Cardiac atrium fibroblast (primary cell): ENCODE data around the gene MYPOP. TPM values are rescaled to one million over a fixed set of nuclear protein-coding genes. Genes with fewer than 3 reads are reported as not detected.

Experiments used
- total RNA-seq: library from RNA; depleted of rRNA; stranded (reverse); fragments of >200 nt; gene quantifications from 2 replicates; pipeline ENCODE4 v1.2.3, GENCODE V29; 2015

The MYPOP gene, protein sequence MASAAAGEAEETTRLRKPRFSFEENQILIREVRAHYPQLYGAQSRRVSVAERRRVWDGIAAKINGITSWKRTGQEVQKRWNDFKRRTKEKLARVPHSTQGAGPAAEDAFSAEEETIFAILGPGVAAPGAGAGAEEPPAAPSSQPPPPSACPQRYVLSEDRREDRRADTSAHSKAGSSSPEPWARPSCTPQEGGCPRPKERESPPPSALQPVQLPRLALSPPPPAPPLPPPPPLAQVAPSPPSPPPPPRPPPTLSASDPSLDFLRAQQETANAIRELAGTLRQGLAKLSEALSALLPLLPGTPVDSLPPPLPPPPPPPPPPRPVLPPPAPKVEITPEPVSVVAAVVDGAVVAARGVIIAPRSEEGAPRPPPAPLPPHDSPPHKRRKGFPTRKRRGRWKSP
- 1.6 and 2.1 TPM in 2 replicates for total RNA-seq

DNA sequence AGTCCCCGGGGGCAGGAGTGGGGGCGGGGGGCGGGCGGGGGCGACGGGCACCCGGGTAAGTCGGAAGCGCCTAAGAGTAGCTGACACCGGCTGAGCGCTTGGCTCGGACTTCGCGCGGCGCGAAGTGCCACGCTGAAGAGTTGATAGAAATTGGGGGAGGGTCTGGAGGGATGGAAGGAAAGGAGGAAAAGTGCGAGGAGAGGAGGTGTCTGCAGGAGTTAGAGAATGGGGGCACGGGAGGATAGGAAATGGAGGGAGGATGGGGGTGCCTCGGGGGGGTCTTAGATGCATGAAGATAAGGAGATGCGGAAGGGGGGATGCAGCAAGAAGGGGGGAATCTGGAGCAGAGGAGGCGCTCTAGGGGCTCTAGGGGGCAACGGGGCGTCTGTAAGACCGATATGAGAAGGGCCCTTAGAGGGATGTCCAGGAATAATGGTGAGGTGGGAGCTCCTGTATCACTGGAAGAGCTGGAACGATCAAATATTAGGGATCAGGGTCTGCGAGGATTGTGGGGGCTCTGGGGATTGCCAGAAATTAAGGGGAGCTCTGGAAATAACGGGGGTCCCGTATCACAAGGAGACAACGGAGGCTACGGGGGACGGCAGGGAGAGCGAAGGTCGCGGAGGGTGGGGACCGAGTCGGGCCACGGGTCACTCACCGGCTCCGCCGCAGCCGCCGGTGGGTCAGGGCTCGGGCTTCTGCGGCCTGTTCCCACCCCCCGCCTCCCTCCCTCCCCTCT, at the start of gene MYPOP:
MYPOP (minus strand) TSS at position 702 of the 739 bp plus-strand sequence. CDS start 840 bp downstream, outside the sequence.

DNA sequence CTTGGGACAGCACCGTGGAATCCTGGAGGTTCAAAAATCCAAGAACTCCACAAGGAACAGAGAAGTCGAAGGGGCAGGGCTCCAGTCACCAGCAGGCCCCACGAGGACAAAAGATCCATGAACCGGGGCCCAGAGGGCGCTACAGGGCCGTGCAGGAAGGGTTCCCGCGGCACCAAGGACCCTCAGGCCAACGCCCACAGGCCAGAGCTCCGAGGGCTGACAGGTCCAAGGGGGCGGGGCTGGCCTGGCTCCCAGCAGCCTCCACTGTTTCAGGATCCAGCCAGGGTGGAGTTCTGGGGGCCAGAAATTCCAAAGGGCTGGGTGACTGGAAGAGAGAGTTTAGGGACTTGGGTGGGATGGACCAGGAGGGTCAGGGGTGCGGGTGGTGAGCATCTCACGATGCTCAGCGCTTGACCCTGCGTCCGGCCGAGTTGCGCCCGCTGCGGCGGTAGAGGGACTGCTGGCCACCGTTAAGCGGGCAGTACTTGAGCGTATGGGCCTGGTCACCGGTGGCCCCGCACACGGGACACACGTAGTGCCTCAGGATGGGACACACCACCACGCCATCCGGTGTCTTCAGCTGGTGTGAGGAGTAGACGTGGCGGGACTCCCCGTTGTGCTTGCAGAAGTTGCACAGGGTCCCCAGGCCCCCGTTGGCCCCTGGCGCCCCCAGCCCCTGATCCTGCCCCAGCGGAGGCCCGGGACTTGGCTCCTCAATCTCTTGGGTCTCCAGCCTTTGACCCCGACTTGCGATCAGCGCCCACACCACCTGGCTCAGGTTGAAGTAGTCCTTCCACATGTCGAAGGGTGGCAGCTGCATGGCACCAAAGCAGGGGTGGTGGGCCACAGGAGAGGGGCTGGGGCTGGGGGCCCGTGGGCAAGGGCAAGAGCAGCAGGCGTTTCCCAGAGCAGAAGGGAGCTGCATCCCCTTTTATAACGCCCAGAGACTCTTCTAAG, 11.7 kb upstream of the MYPOP start, which contains the start of gene NANOS2:
NANOS2 (minus strand) TSS at position 905 of the 957 bp plus-strand sequence; CDS start at position 820, 85 bp downstream.

DNA sequence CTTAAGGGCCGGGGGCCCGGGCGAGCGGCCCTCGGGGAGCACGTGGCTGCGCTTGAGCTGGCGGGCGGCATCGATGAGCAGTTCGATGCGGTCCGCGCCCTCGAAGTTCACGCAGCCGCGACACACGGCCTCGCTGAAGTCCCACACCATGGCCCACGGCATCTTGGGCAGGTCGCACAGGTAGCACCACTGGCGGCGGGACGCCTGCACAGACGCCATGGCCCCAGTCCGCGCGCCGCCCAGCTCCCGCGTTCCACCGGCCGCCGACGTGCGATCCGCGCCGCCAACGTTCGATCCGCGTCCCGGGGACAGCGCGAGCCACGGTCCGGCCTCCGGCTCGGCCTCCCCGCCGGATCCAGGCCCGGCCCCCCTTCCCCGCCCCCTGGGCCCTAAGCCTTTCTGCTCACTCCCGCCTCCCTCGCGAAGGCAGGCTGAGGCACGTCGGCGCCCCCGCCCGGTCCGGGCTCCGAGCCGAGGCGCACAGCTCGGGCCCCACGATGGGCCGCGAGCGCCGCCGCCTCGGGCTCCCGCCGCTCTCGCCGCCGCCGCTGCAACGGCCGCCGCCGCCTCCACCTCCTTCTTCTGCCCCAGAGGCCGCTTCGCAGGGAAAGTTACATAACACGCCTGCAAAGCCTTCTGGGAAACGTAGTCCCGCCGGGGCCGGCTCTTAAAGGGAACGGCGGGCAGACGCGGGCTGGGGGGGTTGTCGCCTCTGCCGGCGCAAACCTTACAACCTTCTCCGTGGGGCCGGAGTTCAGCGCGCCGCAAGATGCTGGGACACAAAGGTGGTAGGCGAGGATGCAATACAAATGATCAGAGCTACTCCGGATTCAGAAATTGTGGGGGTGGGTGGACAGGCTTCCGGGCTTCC, 16.6 kb downstream of the MYPOP start, which contains the start of gene IRF2BP1:
IRF2BP1 (minus strand) TSS at position 586 of the 871 bp plus-strand sequence; CDS start at position 219, 367 bp downstream.

DNA sequence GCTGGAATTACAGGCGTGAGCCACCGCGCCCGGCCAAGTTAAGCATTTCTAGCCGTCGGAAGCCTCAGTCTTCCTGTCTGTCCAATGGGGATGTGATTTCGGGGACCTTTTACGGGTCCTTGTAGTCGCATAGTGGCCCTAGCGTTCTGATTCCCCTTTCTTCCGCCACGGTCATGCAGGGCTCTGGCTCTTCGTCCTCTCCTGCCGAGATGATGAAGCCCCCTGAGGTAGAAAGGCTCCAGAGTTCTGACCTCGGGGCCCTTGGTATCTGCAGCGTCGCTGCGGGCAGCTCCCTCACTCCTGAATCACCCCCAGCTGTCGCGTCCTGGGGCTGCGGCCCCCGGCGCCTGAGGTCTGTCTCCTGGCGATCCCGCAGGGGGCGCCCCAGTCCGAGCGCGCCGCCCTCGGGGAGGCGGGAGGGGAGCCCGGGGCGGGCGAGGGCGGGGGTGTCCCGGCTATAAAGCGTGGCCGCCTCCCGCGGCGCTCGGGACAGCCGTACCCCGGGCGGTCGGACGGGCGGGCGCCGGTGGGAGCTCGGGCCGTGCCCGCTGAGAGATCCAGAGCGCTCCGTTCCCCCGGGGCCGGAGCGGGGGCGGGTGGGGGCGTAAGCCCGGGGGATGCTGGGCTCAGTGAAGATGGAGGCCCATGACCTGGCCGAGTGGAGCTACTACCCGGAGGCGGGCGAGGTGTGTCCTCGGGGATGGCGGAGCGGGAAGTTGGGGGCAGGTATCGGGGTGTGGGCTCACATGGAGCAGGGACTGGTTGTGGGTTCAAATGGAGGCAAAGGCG, 38.4 kb downstream of the MYPOP start, which contains the start of gene FOXA3:
FOXA3 (plus strand) TSS at position 487 of the 789 bp plus-strand sequence; CDS start at position 618, 131 bp downstream.

DNA sequence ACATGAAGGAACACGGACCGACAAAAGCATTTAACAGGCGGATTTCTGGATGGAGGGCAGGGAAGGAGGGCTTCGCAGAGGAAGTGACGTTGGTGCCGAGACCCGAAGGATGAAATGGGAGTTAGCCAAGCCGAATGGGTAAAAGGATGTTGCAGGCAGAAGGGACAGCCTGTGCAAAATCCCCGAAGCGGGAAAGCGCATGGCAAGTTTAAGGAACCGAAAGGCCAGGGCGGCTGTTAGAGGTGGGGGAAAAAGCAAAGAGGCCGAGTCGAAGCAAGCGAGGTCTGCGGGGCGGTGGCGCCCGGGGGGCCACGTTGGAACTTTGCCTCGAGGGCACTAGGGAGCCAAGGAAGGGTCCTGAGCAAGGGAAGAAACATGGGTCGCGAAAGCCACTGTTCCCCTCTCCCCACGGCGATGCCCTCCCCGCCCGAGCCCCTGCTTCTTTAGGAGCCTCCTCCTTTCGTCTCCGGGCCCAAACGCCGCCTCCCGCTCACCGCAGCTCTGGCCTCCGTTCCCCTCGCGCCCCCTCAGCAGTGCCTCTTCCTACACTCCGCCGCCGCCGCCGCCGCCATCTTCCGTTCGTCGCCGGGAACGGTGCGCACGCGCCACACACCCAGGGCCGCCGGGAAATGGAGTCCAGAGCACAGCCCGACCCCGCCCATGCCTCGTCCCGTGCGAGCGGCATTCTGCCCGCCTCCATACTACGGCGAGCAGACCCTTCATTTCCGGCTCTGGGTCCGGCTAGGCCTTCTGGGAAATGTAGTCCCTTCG, 39.7 kb downstream of the MYPOP start, which contains the start of gene SYMPK:
SYMPK (minus strand) TSS at position 584 of the 771 bp plus-strand sequence. CDS start 8,652 bp downstream, outside the sequence.

Other genes with a start within 250 kb of the MYPOP start
- under 0.01 and 0.49 TPM in 2 replicates for gene GIPR, start 234.4 kb downstream of the MYPOP start, total RNA-seq
- 260 and 275 TPM in 2 replicates for gene SNRPD2, start 210.7 kb downstream of the MYPOP start, total RNA-seq
- 18.2 and 19.3 TPM in 2 replicates for gene QPCTL, start 209.9 kb downstream of the MYPOP start, total RNA-seq
- gene FBXO46, start 171.7 kb downstream of the MYPOP start, total RNA-seq = 7.1 and 8.1 TPM in 2 replicates
- gene MEIOSIN, start 169.2 kb downstream of the MYPOP start, total RNA-seq = not detected in 2 replicates
- 19.6 and 20.0 TPM in 2 replicates for gene SIX5, start 133.4 kb downstream of the MYPOP start, total RNA-seq
- gene DMPK, start 120.1 kb downstream of the MYPOP start, total RNA-seq = 12.0 and 21.7 TPM in 2 replicates
- gene DMWD, start 109.8 kb downstream of the MYPOP start, total RNA-seq = 25.1 and 30.5 TPM in 2 replicates
- not detected in 2 replicates for gene RSPH6A, start 87.3 kb downstream of the MYPOP start, total RNA-seq
- 30.7 and 33.9 TPM in 2 replicates for gene SYMPK, start 39.5 kb downstream of the MYPOP start, total RNA-seq
- gene FOXA3, start 38.3 kb downstream of the MYPOP start, total RNA-seq = not detected in 2 replicates
- 24.0 and 28.4 TPM in 2 replicates for gene IRF2BP1, start 16.5 kb downstream of the MYPOP start, total RNA-seq
- not detected in 2 replicates for gene NANOS2, start 12.2 kb upstream of the MYPOP start, total RNA-seq
- gene NOVA2, start 71.3 kb upstream of the MYPOP start, total RNA-seq = 0.32 and 0.90 TPM in 2 replicates
- 6.1 and 6.8 TPM in 2 replicates for gene CCDC61, start 92.9 kb upstream of the MYPOP start, total RNA-seq
- not detected in 2 replicates for gene PGLYRP1, start 120.4 kb upstream of the MYPOP start, total RNA-seq
- not detected in 2 replicates for gene IGFL4, start 138.4 kb upstream of the MYPOP start, total RNA-seq
- gene IGFL3, start 222.1 kb upstream of the MYPOP start, total RNA-seq = not detected in 2 replicates
- gene IGFL2, start 245.6 kb upstream of the MYPOP start, total RNA-seq = not detected in 2 replicates